ENCODE measurements around the gene RRP8.

RRP8 gene

GRCh38 chr11:6633422-6634408 lies 30.3 kb upstream of the RRP8 start:
- no peak overlapping the region for H3K4me3 ChIP-seq (replicated peaks; ENCODE audit: insufficient read depth, low read length)
- peak overlapping the region; percentile 93; the same call in 1 of the 2 replicates for H3K27ac ChIP-seq (replicated peaks)
- DNase-seq (ENCODE audit: low read depth in 1 of 2, low spot score in 1 of 2): no peak
- TF ChIP-seq GABPA (IDR thresholded peaks at IDR 0.05; ENCODE audit: low read depth) (no peak), CTCF (IDR thresholded peaks at IDR 0.05; ENCODE audit: insufficient read depth, low read length) (no peak), REST (IDR thresholded peaks at IDR 0.05; ENCODE audit: insufficient replicate concordance, low read depth) (no peak), POLR2AphosphoS5 (IDR thresholded peaks at IDR 0.05; ENCODE audit: low read depth) (no peak), SPI1 (IDR thresholded peaks at IDR 0.05; ENCODE audit: borderline replicate concordance, low read depth) (no peak)
- no peaks in the 10 kb centered on the region for H3K27me3 ChIP-seq (ENCODE audit: insufficient read depth, poor library complexity, severe bottlenecking)

- Histone ChIP-seq H3K27ac (replicated peaks) (no peak overlapping the region), H3K27me3 (ENCODE audit: insufficient read depth, poor library complexity, severe bottlenecking) (no peaks in the 10 kb centered on the region), H3K4me3 (replicated peaks; ENCODE audit: insufficient read depth, low read length) (no peak overlapping the region)
- TF ChIP-seq SPI1 (IDR thresholded peaks at IDR 0.05; ENCODE audit: borderline replicate concordance, low read depth) (no peak), CTCF (IDR thresholded peaks at IDR 0.05; ENCODE audit: insufficient read depth, low read length) (no peak), REST (IDR thresholded peaks at IDR 0.05; ENCODE audit: insufficient replicate concordance, low read depth) (no peak), GABPA (IDR thresholded peaks at IDR 0.05; ENCODE audit: low read depth) (no peak), POLR2AphosphoS5 (IDR thresholded peaks at IDR 0.05; ENCODE audit: low read depth) (no peak)
- no peak for DNase-seq (ENCODE audit: low read depth in 1 of 2, low spot score in 1 of 2)
Measured at GRCh38 chr11:6632116-6633073, 29.0 kb upstream of the RRP8 start.

- H3K4me3 ChIP-seq (replicated peaks; ENCODE audit: insufficient read depth, low read length): no peak overlapping the region
- H3K27me3 ChIP-seq (ENCODE audit: insufficient read depth, poor library complexity, severe bottlenecking): no peaks in the 10 kb centered on the region
- DNase-seq (ENCODE audit: low read depth in 1 of 2, low spot score in 1 of 2): no peak
- TF ChIP-seq POLR2AphosphoS5 (IDR thresholded peaks at IDR 0.05; ENCODE audit: low read depth): no peak
- TF ChIP-seq CTCF (IDR thresholded peaks at IDR 0.05; ENCODE audit: insufficient read depth, low read length): no peak
- TF ChIP-seq GABPA (IDR thresholded peaks at IDR 0.05; ENCODE audit: low read depth): no peak
- no peak for TF ChIP-seq REST (IDR thresholded peaks at IDR 0.05; ENCODE audit: insufficient replicate concordance, low read depth)
- TF ChIP-seq SPI1 (IDR thresholded peaks at IDR 0.05; ENCODE audit: borderline replicate concordance, low read depth): no peak
- no peak overlapping the region for H3K27ac ChIP-seq (replicated peaks)
Measured at GRCh38 chr11:6631361-6631890, 28.0 kb upstream of the RRP8 start.

Data from HL-60 (cell line).